ENCODE measurements around the gene TCF21.
A peak's percentile ranks its signal among the peaks of the same experiment; 100 is the strongest.

GRCh38 chr6:133894795-133895358 is 6.0 kb downstream of the TCF21 start:
- TF ChIP-seq CTCF (IDR thresholded peaks at IDR 0.05) (peak in 1 of 3 donors; percentile 18), POLR2A (IDR thresholded peaks at IDR 0.05) (no peak), EP300 (IDR thresholded peaks at IDR 0.05) (no peak)
